Testis (tissue), 3 donors: ENCODE results near the gene SENP1. TPM values are rescaled to one million over a fixed set of nuclear protein-coding genes. Genes with fewer than 3 reads are reported as not detected.

ENCODE experiments used
- DNase-seq: peaks from one replicate; pipeline ENCODE4 v3.0.0-alpha.2; 2019
- H3K27ac ChIP-seq, 2 donors: fragments of 200-600 bp; sonication (generic); one replicate each; pipeline ENCODE4 v1.5.1; 2019
- H3K27me3 ChIP-seq: fragments of 200-600 bp; sonication (generic); one replicate; pipeline ENCODE4 v1.5.1; 2019
- H3K36me3 ChIP-seq: fragments of 200-600 bp; sonication (generic); one replicate; pipeline ENCODE4 v1.5.1; 2017; ENCODE audit warnings: low read depth; ENCODE audit errors: missing control alignments
- H3K4me1 ChIP-seq: fragments of 200-600 bp; sonication (generic); one replicate; pipeline ENCODE4 v1.5.1; 2019
- H3K4me3 ChIP-seq, 2 donors: fragments of 200-600 bp; sonication (generic); one replicate each; pipeline ENCODE4 v1.5.1; 2017 to 2019
- H3K9me3 ChIP-seq: fragments of 200-600 bp; sonication (generic); one replicate; pipeline ENCODE4 v1.5.1; 2017
- CTCF ChIP-seq, 3 experiments: fragments of 450-650 bp in 2 of 3; fragments of 200-600 bp in 1 of 3; sonication (generic) in 1 of 3; IDR thresholded peaks; one replicate each; pipeline ENCODE4 v1.5.1; 2016 to 2019; ENCODE audit warnings: antibody characterized with exemption in 3 of 3, mild to moderate bottlenecking in 2 of 3, moderate library complexity in 1 of 3
- POLR2A ChIP-seq: fragments of 450-650 bp; IDR thresholded peaks from one replicate; pipeline ENCODE4 v1.6.1; 2017; ENCODE audit warnings: antibody characterized with exemption, mild to moderate bottlenecking, moderate library complexity
- WGBS, 2 donors: methylation state at CpG; one replicate each; pipeline ENCODE4 v1.1.5; 2018; 5-methylcytosine and 5-hydroxymethylcytosine counted together
- intact Hi-C: fragments of 100-400 bp; cut with DNase I; formaldehyde crosslinking; loops from one replicate; pipeline ENCODE4 v1.15.1; 2023; ENCODE audit warnings: low total_unique reads
- polyA plus RNA-seq: library from polyadenylated mRNA; stranded (reverse); fragments of 350-450 nt; fragmentation: Illumina TruSeq; extraction: RNeasy Lipid Tissue Mini Kit (QIAGEN cat#74804); gene quantifications from one replicate; pipeline ENCODE4 v1.2.3, GENCODE V29; 2014; ENCODE audit warnings: low read depth, low replicate concordance; ENCODE audit not compliant: insufficient read depth
- total RNA-seq, 2 donors: library from RNA; depleted of rRNA; stranded (reverse); fragments of >200 nt; gene quantifications; one replicate each; pipeline ENCODE4 v1.2.3, GENCODE V29; 2016

The SENP1 gene
- total and polyA plus RNA-seq, 3 donors from 2014 or later, result 84.2 to 148 (median 105) TPM

DNA sequence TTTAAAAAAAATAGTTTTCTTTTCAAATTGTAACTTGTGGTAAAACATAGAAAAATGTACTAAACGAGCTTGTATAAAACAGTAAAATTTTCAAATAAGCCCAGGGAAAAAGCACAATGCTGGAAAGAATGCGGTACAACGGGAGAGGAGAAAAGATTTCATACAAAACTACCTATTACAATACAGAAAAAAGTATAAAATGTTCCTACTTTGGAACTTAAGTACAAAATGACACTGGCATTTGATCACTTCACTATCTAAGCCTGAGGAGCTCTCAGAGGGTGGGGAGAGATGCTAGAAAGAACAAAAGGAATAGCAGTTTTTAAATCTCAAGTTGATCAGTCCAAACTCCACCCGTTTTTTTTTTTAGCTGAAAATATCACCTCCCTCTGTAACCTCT is 62.1 kb downstream of the SENP1 start:
- no peak for DNase-seq
- no peak for TF ChIP-seq POLR2A
- TF ChIP-seq CTCF (IDR thresholded peaks at IDR 0.05), result no peak
- no peak overlapping the region for H3K4me3 ChIP-seq
- WGBS, 2 donors, result 38 to 41% methylated on average over 4 of the region's 4 CpGs
- no peaks in the 10 kb centered on the region for H3K27me3 ChIP-seq
- H3K27ac ChIP-seq, result peak overlapping the region in 1 of 2 donors; percentile 28
- intact Hi-C loops, result no loop called here
- H3K36me3 ChIP-seq, result no peaks in the 10 kb centered on the region
- H3K4me1 ChIP-seq, result no peaks in the 10 kb centered on the region
- no peaks in the 10 kb centered on the region for H3K9me3 ChIP-seq

GRCh38 chr12:48041591-48042423 is 64.1 kb downstream of the SENP1 start:
- no peak for DNase-seq
- 78 to 82% methylated on average over 5 of the region's 5 CpGs for WGBS, 2 donors
- TF ChIP-seq CTCF (IDR thresholded peaks at IDR 0.05) (no peak), POLR2A (no peak)
- intact Hi-C loops, result no loop called here
- Histone ChIP-seq H3K9me3 (no peaks in the 10 kb centered on the region), H3K27ac (no peak overlapping the region), H3K4me1 (peaks cover 7% of the 10 kb centered on the region), H3K4me3 (no peak overlapping the region), H3K27me3 (no peaks in the 10 kb centered on the region), H3K36me3 (no peaks in the 10 kb centered on the region)

GRCh38 chr12:48040354-48040753 is 65.5 kb downstream of the SENP1 start:
- Histone ChIP-seq H3K9me3 (no peaks in the 10 kb centered on the region), H3K36me3 (no peaks in the 10 kb centered on the region), H3K4me3 (no peak overlapping the region), H3K27me3 (no peaks in the 10 kb centered on the region), H3K27ac (no peak overlapping the region), H3K4me1 (peaks cover 7% of the 10 kb centered on the region)
- no peak for DNase-seq
- 92 to 94% methylated on average over 3 of the region's 3 CpGs for WGBS, 2 donors
- intact Hi-C loops, result no loop called here
- no peak for TF ChIP-seq POLR2A
- TF ChIP-seq CTCF (IDR thresholded peaks at IDR 0.05), result no peak

GRCh38 chr12:48039151-48039550 is 66.7 kb downstream of the SENP1 start:
- peaks cover 7% of the 10 kb centered on the region for H3K4me1 ChIP-seq
- no peaks in the 10 kb centered on the region for H3K27me3 ChIP-seq
- intact Hi-C loops, result no loop called here
- no peak overlapping the region for H3K4me3 ChIP-seq
- no peak for TF ChIP-seq POLR2A
- no peak for TF ChIP-seq CTCF (IDR thresholded peaks at IDR 0.05)
- H3K27ac ChIP-seq, result no peak overlapping the region
- H3K9me3 ChIP-seq, result no peaks in the 10 kb centered on the region
- H3K36me3 ChIP-seq, result no peaks in the 10 kb centered on the region
- DNase-seq, result no peak
- 93 to 95% methylated on average over 1 of the region's 1 CpG for WGBS, 2 donors

DNA sequence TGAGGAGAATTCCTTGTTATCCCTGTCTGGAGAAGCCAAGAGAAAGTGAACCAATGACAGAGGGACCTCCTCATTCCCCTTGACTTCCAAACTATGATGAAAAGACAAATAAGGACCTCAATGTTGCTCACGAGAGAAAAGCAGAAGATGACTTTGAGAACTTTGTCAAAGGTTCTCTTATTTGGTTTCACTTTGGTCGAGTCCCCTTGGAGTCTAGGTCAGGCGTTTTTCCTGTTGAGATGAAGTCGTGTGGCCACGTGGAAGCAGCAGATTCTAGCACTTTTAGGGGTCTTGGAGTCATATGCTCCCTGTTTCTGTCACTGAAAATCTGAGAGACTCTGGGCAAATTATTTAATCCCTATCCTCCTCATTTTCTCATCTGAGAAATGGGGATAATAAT is 67.8 kb downstream of the SENP1 start:
- Histone ChIP-seq H3K36me3 (no peaks in the 10 kb centered on the region), H3K9me3 (no peaks in the 10 kb centered on the region), H3K4me1 (peaks cover 7% of the 10 kb centered on the region), H3K27ac (no peak overlapping the region), H3K27me3 (no peaks in the 10 kb centered on the region), H3K4me3 (no peak overlapping the region)
- intact Hi-C loops, result no loop called here
- DNase-seq, result no peak
- WGBS, 2 donors, result 77 to 80% methylated on average over 5 of the region's 5 CpGs
- TF ChIP-seq POLR2A (no peak), CTCF (IDR thresholded peaks at IDR 0.05) (no peak)
